Subcutaneous adipose tissue (tissue), 4 donors: ENCODE data around the gene BANF1. TPM values are rescaled to one million over a fixed set of nuclear protein-coding genes. Genes with fewer than 3 reads are reported as not detected.

Source experiments
- CTCF ChIP-seq: fragments of 450-650 bp; IDR thresholded peaks from one replicate; pipeline ENCODE4 v1.5.1; 2016; ENCODE audit warnings: low read depth, mild to moderate bottlenecking, control low read depth, antibody characterized with exemption, moderate library complexity
- total RNA-seq, 4 donors: library from RNA; depleted of rRNA; stranded (reverse); fragments of >200 nt; gene quantifications; one replicate each; pipeline ENCODE4 v1.1.0, GENCODE V29; 2016

Gene BANF1
- total RNA-seq, 4 donors from 2014 or later, result 14.9 to 67.8 (median 16.7) TPM

- TF ChIP-seq CTCF, result no peak
Observed at GRCh38 chr11:65988791-65989592, 13.3 kb upstream of the BANF1 start.

GRCh38 chr11:65992056-65992455 is 10.2 kb upstream of the BANF1 start:
- no peak for TF ChIP-seq CTCF

- no peak for TF ChIP-seq CTCF
Observed at GRCh38 chr11:65997286-65997685, 5.0 kb upstream of the BANF1 start.

GRCh38 chr11:66002648-66003225 is 434 bp downstream of the BANF1 start:
- no peak for TF ChIP-seq CTCF

- TF ChIP-seq CTCF, result no peak
Observed at GRCh38 chr11:66003291-66003690, 988 bp downstream of the BANF1 start.

GRCh38 chr11:66004186-66004585 is 1.9 kb downstream of the BANF1 start:
- no peak for TF ChIP-seq CTCF

GRCh38 chr11:66006134-66006890 is 4.0 kb downstream of the BANF1 start:
- no peak for TF ChIP-seq CTCF
